ENCODE results near the gene DNAH8.

The DNAH8 gene

DNA sequence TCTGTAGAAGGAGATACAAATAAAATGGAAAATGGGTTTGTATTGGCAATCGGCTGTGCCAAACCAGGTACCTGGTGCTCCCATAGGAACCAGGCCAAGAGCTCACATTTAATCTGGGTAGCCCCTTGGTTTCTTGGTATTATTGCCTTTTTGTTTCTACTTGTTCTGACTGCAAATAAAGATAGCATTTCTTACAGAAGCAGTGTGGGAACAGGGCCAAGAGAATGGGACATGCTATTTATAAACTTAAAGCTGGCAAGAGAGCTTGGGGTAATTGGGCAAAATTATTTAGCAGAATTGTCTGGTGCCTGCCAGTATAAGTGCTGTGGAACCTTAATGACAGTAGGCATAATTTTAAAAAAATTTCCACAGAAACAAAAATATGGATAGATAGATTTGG, 219.9 kb downstream of the DNAH8 start:
- H3K4me1 ChIP-seq (ENCODE audit: control insufficient read depth, low read length) = no peaks in the 10 kb centered on the region
- H3K4me2 ChIP-seq (ENCODE audit: low read length) = no peak overlapping the region
- H3K36me3 ChIP-seq (ENCODE audit: control insufficient read depth, low read length) = no peaks in the 10 kb centered on the region
- 0 out of 2 replicates have a peak, but pooled peaks cover 4% of the 10 kb centered on the region for H3K27me3 ChIP-seq (ENCODE audit: control insufficient read depth, low read length)
- no peaks in the 10 kb centered on the region for H3K79me2 ChIP-seq (ENCODE audit: control insufficient read depth, low read length)
- no peak overlapping the region for H3K27ac ChIP-seq (ENCODE audit: low read depth, low read length)
- H3K9me3 ChIP-seq (ENCODE audit: control insufficient read depth, insufficient read depth, low read length) = no peaks in the 10 kb centered on the region
- H3F3A ChIP-seq (ENCODE audit: control insufficient read depth, insufficient read depth) = no peaks in the 10 kb centered on the region
- H3K4me3 ChIP-seq (ENCODE audit: low read length) = no peak overlapping the region
- TF ChIP-seq EZH2phosphoT487 (IDR thresholded peaks at IDR 0.05; ENCODE audit: borderline replicate concordance, low read length) = no peak
- TF ChIP-seq, protein P1, sequence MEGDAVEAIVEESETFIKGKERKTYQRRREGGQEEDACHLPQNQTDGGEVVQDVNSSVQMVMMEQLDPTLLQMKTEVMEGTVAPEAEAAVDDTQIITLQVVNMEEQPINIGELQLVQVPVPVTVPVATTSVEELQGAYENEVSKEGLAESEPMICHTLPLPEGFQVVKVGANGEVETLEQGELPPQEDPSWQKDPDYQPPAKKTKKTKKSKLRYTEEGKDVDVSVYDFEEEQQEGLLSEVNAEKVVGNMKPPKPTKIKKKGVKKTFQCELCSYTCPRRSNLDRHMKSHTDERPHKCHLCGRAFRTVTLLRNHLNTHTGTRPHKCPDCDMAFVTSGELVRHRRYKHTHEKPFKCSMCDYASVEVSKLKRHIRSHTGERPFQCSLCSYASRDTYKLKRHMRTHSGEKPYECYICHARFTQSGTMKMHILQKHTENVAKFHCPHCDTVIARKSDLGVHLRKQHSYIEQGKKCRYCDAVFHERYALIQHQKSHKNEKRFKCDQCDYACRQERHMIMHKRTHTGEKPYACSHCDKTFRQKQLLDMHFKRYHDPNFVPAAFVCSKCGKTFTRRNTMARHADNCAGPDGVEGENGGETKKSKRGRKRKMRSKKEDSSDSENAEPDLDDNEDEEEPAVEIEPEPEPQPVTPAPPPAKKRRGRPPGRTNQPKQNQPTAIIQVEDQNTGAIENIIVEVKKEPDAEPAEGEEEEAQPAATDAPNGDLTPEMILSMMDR (IDR thresholded peaks at IDR 0.05; ENCODE audit: low read depth, low read length, poor library complexity, severe bottlenecking) = no peak
- no peaks in the 10 kb centered on the region for H3K9me2 ChIP-seq (replicated peaks; ENCODE audit: control insufficient read depth, low read length)
- H4K20me1 ChIP-seq (ENCODE audit: control insufficient read depth, insufficient read depth, low read depth, low read length) = no peaks in the 10 kb centered on the region

DNA sequence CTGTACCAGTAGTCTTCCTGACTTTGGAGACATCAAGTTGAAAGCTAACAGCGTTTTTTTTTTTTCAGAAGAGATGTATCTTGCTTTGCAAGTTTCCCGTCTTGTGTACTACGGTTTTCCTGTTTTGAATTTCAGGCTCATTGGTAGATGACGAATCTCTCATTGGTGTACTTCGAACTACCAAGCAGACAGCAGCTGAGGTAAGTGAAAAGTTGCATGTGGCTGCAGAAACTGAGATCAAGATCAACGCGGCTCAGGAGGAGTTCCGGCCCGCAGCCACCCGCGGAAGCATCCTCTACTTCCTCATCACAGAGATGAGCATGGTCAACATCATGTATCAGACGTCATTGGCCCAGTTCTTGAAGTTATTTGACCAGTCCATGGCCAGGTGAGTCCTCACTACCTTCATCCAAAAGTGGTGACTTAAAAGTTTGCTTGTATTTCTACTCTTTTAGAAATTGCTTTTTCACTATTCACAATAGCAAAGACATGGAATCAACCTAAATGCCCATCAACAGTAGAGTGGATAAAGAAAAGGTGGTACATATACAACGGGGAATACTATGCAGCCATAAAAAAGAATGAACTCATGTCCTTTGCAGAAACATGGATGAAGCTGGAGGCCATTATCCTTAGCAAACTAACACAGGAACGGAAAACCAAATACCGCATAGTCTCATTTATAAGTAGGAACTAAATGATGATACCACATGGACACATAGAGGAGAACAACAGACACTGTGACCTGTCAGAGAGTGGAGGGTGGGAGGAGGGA, 222.9 kb downstream of the DNAH8 start:
- no peaks in the 10 kb centered on the region for H3F3A ChIP-seq (ENCODE audit: control insufficient read depth, insufficient read depth)
- no peak overlapping the region for H3K4me3 ChIP-seq (ENCODE audit: low read length)
- no peaks in the 10 kb centered on the region for H3K4me1 ChIP-seq (ENCODE audit: control insufficient read depth, low read length)
- H3K27me3 ChIP-seq (ENCODE audit: control insufficient read depth, low read length) = peaks cover 3% of the 10 kb centered on the region; the same call in 1 of the 2 replicates
- no peaks in the 10 kb centered on the region for H3K9me2 ChIP-seq (replicated peaks; ENCODE audit: control insufficient read depth, low read length)
- H3K79me2 ChIP-seq (ENCODE audit: control insufficient read depth, low read length) = no peaks in the 10 kb centered on the region
- H3K27ac ChIP-seq (ENCODE audit: low read depth, low read length) = no peak overlapping the region
- TF ChIP-seq EZH2phosphoT487 (IDR thresholded peaks at IDR 0.05; ENCODE audit: borderline replicate concordance, low read length) = no peak
- TF ChIP-seq, protein P1 (IDR thresholded peaks at IDR 0.05; ENCODE audit: low read depth, low read length, poor library complexity, severe bottlenecking) = no peak
- no peaks in the 10 kb centered on the region for H3K36me3 ChIP-seq (ENCODE audit: control insufficient read depth, low read length)
- H3K9me3 ChIP-seq (ENCODE audit: control insufficient read depth, insufficient read depth, low read length) = no peaks in the 10 kb centered on the region
- H4K20me1 ChIP-seq (ENCODE audit: control insufficient read depth, insufficient read depth, low read depth, low read length) = no peaks in the 10 kb centered on the region
- no peak overlapping the region for H3K4me2 ChIP-seq (ENCODE audit: low read length)

DNA sequence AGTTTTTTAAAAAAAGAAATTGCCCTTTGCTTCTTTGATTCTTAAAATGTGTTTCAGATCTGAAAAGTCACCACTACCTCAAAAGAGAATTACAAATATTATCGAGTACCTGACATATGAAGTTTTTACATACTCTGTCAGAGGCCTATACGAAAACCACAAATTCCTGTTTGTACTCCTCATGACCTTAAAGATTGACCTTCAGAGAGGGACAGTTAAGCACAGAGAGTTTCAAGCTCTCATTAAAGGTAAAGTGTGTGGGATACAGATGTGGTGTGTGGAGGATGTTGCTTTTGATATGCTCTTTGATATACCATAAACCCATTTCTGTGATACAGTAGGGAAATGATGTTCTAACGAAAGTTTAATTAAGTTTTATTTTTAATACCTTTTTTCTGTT, 223.6 kb downstream of the DNAH8 start:
- Histone ChIP-seq H3K4me3 (ENCODE audit: low read length) (no peak overlapping the region), H3K79me2 (ENCODE audit: control insufficient read depth, low read length) (no peaks in the 10 kb centered on the region), H4K20me1 (ENCODE audit: control insufficient read depth, insufficient read depth, low read depth, low read length) (no peaks in the 10 kb centered on the region), H3K36me3 (ENCODE audit: control insufficient read depth, low read length) (no peaks in the 10 kb centered on the region), H3K4me2 (ENCODE audit: low read length) (no peak overlapping the region), H3K27ac (ENCODE audit: low read depth, low read length) (no peak overlapping the region), H3K9me2 (replicated peaks; ENCODE audit: control insufficient read depth, low read length) (no peaks in the 10 kb centered on the region), H3K9me3 (ENCODE audit: control insufficient read depth, insufficient read depth, low read length) (no peaks in the 10 kb centered on the region), H3F3A (ENCODE audit: control insufficient read depth, insufficient read depth) (no peaks in the 10 kb centered on the region), H3K27me3 (ENCODE audit: control insufficient read depth, low read length) (peaks cover 3% of the 10 kb centered on the region; the same call in 1 of the 2 replicates), H3K4me1 (ENCODE audit: control insufficient read depth, low read length) (no peaks in the 10 kb centered on the region)
- TF ChIP-seq EZH2phosphoT487 (IDR thresholded peaks at IDR 0.05; ENCODE audit: borderline replicate concordance, low read length) = no peak
- TF ChIP-seq, protein P1 (IDR thresholded peaks at IDR 0.05; ENCODE audit: low read depth, low read length, poor library complexity, severe bottlenecking) = no peak
